ENCODE results near the gene CDKN1C.

The CDKN1C gene

GRCh38 chr11:2847561-2847960 is 38.0 kb downstream of the CDKN1C start:
- no peak overlapping the region for H3K18ac ChIP-seq (ENCODE audit: low read length)
- H3K14ac ChIP-seq (ENCODE audit: low read length), result no peak overlapping the region
- no peak overlapping the region for H2AFZ ChIP-seq (ENCODE audit: insufficient read depth, low read length, poor library complexity)
- no peak overlapping the region for H3K4me2 ChIP-seq (ENCODE audit: low read length)
- no peak overlapping the region for H4K8ac ChIP-seq (ENCODE audit: low read depth, low read length)
- no peak overlapping the region for H2BK120ac ChIP-seq (ENCODE audit: insufficient read depth, low read length, poor library complexity)
- WGBS (ENCODE audit: extremely low coverage, insufficient coverage, insufficient read length), result no CpG with 5 or more reads among the region's 21 CpGs
- DNase-seq, result no peak
- H3K27me3 ChIP-seq (ENCODE audit: insufficient read depth, low read length), result no peaks in the 10 kb centered on the region
- peak overlapping the region; percentile 28 for H2AK5ac ChIP-seq (ENCODE audit: low read length)
- H3K9me3 ChIP-seq (ENCODE audit: insufficient read depth, low read depth, low read length), result peaks cover 4% of the 10 kb centered on the region
- H4K91ac ChIP-seq (ENCODE audit: low read depth, low read length), result no peak overlapping the region
- no peak overlapping the region for H3K23ac ChIP-seq (ENCODE audit: low read length)
- peaks cover 3% of the 10 kb centered on the region for H3K79me2 ChIP-seq (ENCODE audit: control insufficient read depth, insufficient read depth, low read length, poor library complexity)
- H3K4ac ChIP-seq (ENCODE audit: low read depth, low read length), result no peak overlapping the region
- H4K12ac ChIP-seq (ENCODE audit: low read depth, low read length), result no peak overlapping the region
- no peak overlapping the region for H3K27ac ChIP-seq (ENCODE audit: low read depth, low read length)
- H3K9ac ChIP-seq (ENCODE audit: low read length), result no peak overlapping the region
- peak overlapping the region; percentile 7 for H2BK12ac ChIP-seq (ENCODE audit: low read length)
- peaks cover 16% of the 10 kb centered on the region for H3K79me1 ChIP-seq (ENCODE audit: low read length)
- H3K4me3 ChIP-seq (ENCODE audit: low read depth, low read length), result no peak overlapping the region
- H3K36me3 ChIP-seq (ENCODE audit: control insufficient read depth in 1 of 2, insufficient read depth in 2 of 2, low read length in 2 of 2), result no peaks in the 10 kb centered on the region
- H3K4me1 ChIP-seq (ENCODE audit: control insufficient read depth in 1 of 2, insufficient read depth in 2 of 2, low read length in 2 of 2), result peaks cover 19 to 25% of the 10 kb centered on the region in 2 experiments
- no peak overlapping the region for H2BK5ac ChIP-seq (ENCODE audit: low read depth, low read length, poor library complexity)

- H2BK12ac ChIP-seq (ENCODE audit: low read length), result peak overlapping the region; percentile 77
- H3K9me3 ChIP-seq (ENCODE audit: insufficient read depth, low read depth, low read length), result peaks cover 4% of the 10 kb centered on the region
- no peak overlapping the region for H2AFZ ChIP-seq (ENCODE audit: insufficient read depth, low read length, poor library complexity)
- H3K79me2 ChIP-seq (ENCODE audit: control insufficient read depth, insufficient read depth, low read length, poor library complexity), result peaks cover 3% of the 10 kb centered on the region
- H3K4ac ChIP-seq (ENCODE audit: low read depth, low read length), result peak overlapping the region; percentile 28
- peak overlapping the region; percentile 55 for H2BK120ac ChIP-seq (ENCODE audit: insufficient read depth, low read length, poor library complexity)
- H3K23ac ChIP-seq (ENCODE audit: low read length), result no peak overlapping the region
- no peaks in the 10 kb centered on the region for H3K27me3 ChIP-seq (ENCODE audit: insufficient read depth, low read length)
- H2AK5ac ChIP-seq (ENCODE audit: low read length), result peak overlapping the region; percentile 59
- H3K36me3 ChIP-seq (ENCODE audit: control insufficient read depth in 1 of 2, insufficient read depth in 2 of 2, low read length in 2 of 2), result no peaks in the 10 kb centered on the region
- no peak overlapping the region for H3K27ac ChIP-seq (ENCODE audit: low read depth, low read length)
- H2BK5ac ChIP-seq (ENCODE audit: low read depth, low read length, poor library complexity), result peak overlapping the region; percentile 32
- H3K4me3 ChIP-seq (ENCODE audit: low read depth, low read length), result no peak overlapping the region
- peak overlapping the region; percentile 30 for H3K4me2 ChIP-seq (ENCODE audit: low read length)
- DNase-seq, result no peak
- peak overlapping the region; percentile 73 for H4K91ac ChIP-seq (ENCODE audit: low read depth, low read length)
- H3K14ac ChIP-seq (ENCODE audit: low read length), result peak overlapping the region; percentile 49
- WGBS (ENCODE audit: extremely low coverage, insufficient coverage, insufficient read length), result no CpG with 5 or more reads among the region's 11 CpGs
- no peak overlapping the region for H4K8ac ChIP-seq (ENCODE audit: low read depth, low read length)
- peaks cover 19 to 25% of the 10 kb centered on the region in 2 experiments for H3K4me1 ChIP-seq (ENCODE audit: control insufficient read depth in 1 of 2, insufficient read depth in 2 of 2, low read length in 2 of 2)
- peak overlapping the region; percentile 19 for H3K18ac ChIP-seq (ENCODE audit: low read length)
- peaks cover 16% of the 10 kb centered on the region for H3K79me1 ChIP-seq (ENCODE audit: low read length)
- no peak overlapping the region for H3K9ac ChIP-seq (ENCODE audit: low read length)
- no peak overlapping the region for H4K12ac ChIP-seq (ENCODE audit: low read depth, low read length)
Measured at GRCh38 chr11:2846470-2846869, 39.1 kb downstream of the CDKN1C start.

GRCh38 chr11:2846056-2846455 is 39.5 kb downstream of the CDKN1C start:
- no peaks in the 10 kb centered on the region for H3K36me3 ChIP-seq (ENCODE audit: control insufficient read depth in 1 of 2, insufficient read depth in 2 of 2, low read length in 2 of 2)
- peak overlapping the region; percentile 26 for H3K18ac ChIP-seq (ENCODE audit: low read length)
- H2BK5ac ChIP-seq (ENCODE audit: low read depth, low read length, poor library complexity), result peak overlapping the region; percentile 19
- no peak overlapping the region for H3K27ac ChIP-seq (ENCODE audit: low read depth, low read length)
- WGBS (ENCODE audit: extremely low coverage, insufficient coverage, insufficient read length), result no CpG with 5 or more reads among the region's 17 CpGs
- H3K4me2 ChIP-seq (ENCODE audit: low read length), result peak overlapping the region; percentile 30
- H3K14ac ChIP-seq (ENCODE audit: low read length), result peak overlapping the region; percentile 75
- peaks cover 3% of the 10 kb centered on the region for H3K79me2 ChIP-seq (ENCODE audit: control insufficient read depth, insufficient read depth, low read length, poor library complexity)
- no peak overlapping the region for H4K12ac ChIP-seq (ENCODE audit: low read depth, low read length)
- H2AFZ ChIP-seq (ENCODE audit: insufficient read depth, low read length, poor library complexity), result no peak overlapping the region
- no peak overlapping the region for H3K9ac ChIP-seq (ENCODE audit: low read length)
- H4K8ac ChIP-seq (ENCODE audit: low read depth, low read length), result peak overlapping the region; percentile 40
- peak overlapping the region; percentile 79 for H2AK5ac ChIP-seq (ENCODE audit: low read length)
- peaks cover 19 to 25% of the 10 kb centered on the region in 2 experiments for H3K4me1 ChIP-seq (ENCODE audit: control insufficient read depth in 1 of 2, insufficient read depth in 2 of 2, low read length in 2 of 2)
- H3K27me3 ChIP-seq (ENCODE audit: insufficient read depth, low read length), result no peaks in the 10 kb centered on the region
- peak overlapping the region; percentile 40 for H3K4ac ChIP-seq (ENCODE audit: low read depth, low read length)
- peak overlapping the region; percentile 87 for H4K91ac ChIP-seq (ENCODE audit: low read depth, low read length)
- no peak overlapping the region for H3K23ac ChIP-seq (ENCODE audit: low read length)
- peaks cover 16% of the 10 kb centered on the region for H3K79me1 ChIP-seq (ENCODE audit: low read length)
- peak; percentile 31 to 56 for DNase-seq
- H2BK120ac ChIP-seq (ENCODE audit: insufficient read depth, low read length, poor library complexity), result peak overlapping the region; percentile 87
- peak overlapping the region; percentile 84 for H2BK12ac ChIP-seq (ENCODE audit: low read length)
- no peak overlapping the region for H3K4me3 ChIP-seq (ENCODE audit: low read depth, low read length)
- H3K9me3 ChIP-seq (ENCODE audit: insufficient read depth, low read depth, low read length), result peaks cover 4% of the 10 kb centered on the region

- Histone ChIP-seq H3K4me3 (ENCODE audit: low read depth, low read length) (no peak overlapping the region), H3K14ac (ENCODE audit: low read length) (peak overlapping the region; percentile 33), H3K9ac (ENCODE audit: low read length) (no peak overlapping the region), H3K79me1 (ENCODE audit: low read length) (peaks cover 18% of the 10 kb centered on the region), H3K36me3 (ENCODE audit: control insufficient read depth in 1 of 2, insufficient read depth in 2 of 2, low read length in 2 of 2) (no peaks in the 10 kb centered on the region), H3K23ac (ENCODE audit: low read length) (no peak overlapping the region), H2BK5ac (ENCODE audit: low read depth, low read length, poor library complexity) (no peak overlapping the region), H3K18ac (ENCODE audit: low read length) (peak overlapping the region; percentile 26), H3K27me3 (ENCODE audit: insufficient read depth, low read length) (no peaks in the 10 kb centered on the region), H2BK12ac (ENCODE audit: low read length) (peak overlapping the region; percentile 84), H3K27ac (ENCODE audit: low read depth, low read length) (no peak overlapping the region), H3K4me2 (ENCODE audit: low read length) (no peak overlapping the region), H3K4me1 (ENCODE audit: control insufficient read depth in 1 of 2, insufficient read depth in 2 of 2, low read length in 2 of 2) (peaks cover 19 to 28% of the 10 kb centered on the region in 2 experiments), H3K4ac (ENCODE audit: low read depth, low read length) (no peak overlapping the region), H4K91ac (ENCODE audit: low read depth, low read length) (peak overlapping the region; percentile 29), H4K8ac (ENCODE audit: low read depth, low read length) (no peak overlapping the region), H3K9me3 (ENCODE audit: insufficient read depth, low read depth, low read length) (peaks cover 4% of the 10 kb centered on the region), H2AK5ac (ENCODE audit: low read length) (peak overlapping the region; percentile 67), H4K12ac (ENCODE audit: low read depth, low read length) (no peak overlapping the region), H2BK120ac (ENCODE audit: insufficient read depth, low read length, poor library complexity) (no peak overlapping the region), H2AFZ (ENCODE audit: insufficient read depth, low read length, poor library complexity) (no peak overlapping the region), H3K79me2 (ENCODE audit: control insufficient read depth, insufficient read depth, low read length, poor library complexity) (peaks cover 3% of the 10 kb centered on the region)
- DNase-seq, result no peak
- no CpG with 5 or more reads among the region's 12 CpGs for WGBS (ENCODE audit: extremely low coverage, insufficient coverage, insufficient read length)
Measured at GRCh38 chr11:2844996-2845395, 40.6 kb downstream of the CDKN1C start.
